Measurements from ENCODE around the gene OR8S1. TPM values are rescaled to one million over a fixed set of nuclear protein-coding genes. Genes with fewer than 3 reads are reported as not detected.

OR8S1 gene
- not detected for total RNA-seq

GRCh38 chr12:48525332-48525731 is at the start of gene OR8S1:
OR8S1 (plus strand) TSS chr12:48525632; CDS start chr12:48525632, 0 bp downstream.
- Histone ChIP-seq H3K4me3 (replicated peaks in 1 of 3) (no peak within 1 kb of the TSS), H3K4me1 (no peaks in the 10 kb centered on the region), H3K36me3 (no peaks in the 10 kb centered on the region), H3K27me3 (no peaks in the 10 kb centered on the region), H3K27ac (no peak within 1 kb of the TSS), H3K9me3 (no peaks in the 10 kb centered on the region)
- DNase-seq, result no peak
- TF ChIP-seq CTCF (IDR thresholded peaks at IDR 0.05) (no peak), POLR2A (IDR thresholded peaks at IDR 0.05) (no peak)
- intact Hi-C loops (cut with DNase I), result no loop called here
- 88 to 96% methylated on average over 5 of the region's 5 CpGs for WGBS, 2 donors

GRCh38 chr12:48482198-48482597 is 43.2 kb upstream of the OR8S1 start, which contains the start of gene C12orf54:
C12orf54 (plus strand) TSS chr12:48482498; CDS start chr12:48483297, 799 bp downstream.
- no peaks in the 10 kb centered on the region for H3K36me3 ChIP-seq
- no peaks in the 10 kb centered on the region for H3K9me3 ChIP-seq
- TF ChIP-seq POLR2A (IDR thresholded peaks at IDR 0.05) (no peak), CTCF (IDR thresholded peaks at IDR 0.05) (no peak)
- 89 to 94% methylated on average over 2 of the region's 2 CpGs for WGBS, 2 donors
- no peak within 1 kb of the TSS for H3K27ac ChIP-seq
- no peaks in the 10 kb centered on the region for H3K27me3 ChIP-seq
- H3K4me3 ChIP-seq (replicated peaks in 1 of 3), result no peak within 1 kb of the TSS
- no peak for DNase-seq
- H3K4me1 ChIP-seq, result no peaks in the 10 kb centered on the region
- intact Hi-C loops (cut with DNase I), result no loop called here

- H3K4me1 ChIP-seq, result no peaks in the 10 kb centered on the region
- no peak overlapping the region for H3K4me3 ChIP-seq (replicated peaks in 1 of 3)
- no peak for DNase-seq
- TF ChIP-seq POLR2A (IDR thresholded peaks at IDR 0.05), result no peak
- no peak for TF ChIP-seq CTCF (IDR thresholded peaks at IDR 0.05)
- intact Hi-C loops (cut with DNase I), result no loop called here
- no peaks in the 10 kb centered on the region for H3K9me3 ChIP-seq
- no peaks in the 10 kb centered on the region for H3K36me3 ChIP-seq
- 80 to 92% methylated on average over 3 of the region's 3 CpGs for WGBS, 2 donors
- H3K27me3 ChIP-seq, result no peaks in the 10 kb centered on the region
- no peak overlapping the region for H3K27ac ChIP-seq
Observed at GRCh38 chr12:48482930-48483329, 42.5 kb upstream of the OR8S1 start.

GRCh38 chr12:48486261-48486660 is 39.2 kb upstream of the OR8S1 start:
- H3K4me1 ChIP-seq, result no peaks in the 10 kb centered on the region
- 74 to 76% methylated on average over 2 of the region's 2 CpGs for WGBS, 2 donors
- DNase-seq, result no peak
- H3K27ac ChIP-seq, result no peak overlapping the region
- H3K27me3 ChIP-seq, result no peaks in the 10 kb centered on the region
- no peak for TF ChIP-seq CTCF (IDR thresholded peaks at IDR 0.05)
- no peak for TF ChIP-seq POLR2A (IDR thresholded peaks at IDR 0.05)
- no peaks in the 10 kb centered on the region for H3K36me3 ChIP-seq
- intact Hi-C loops (cut with DNase I), result no loop called here
- no peaks in the 10 kb centered on the region for H3K9me3 ChIP-seq
- H3K4me3 ChIP-seq (replicated peaks in 1 of 3), result no peak overlapping the region

- Histone ChIP-seq H3K36me3 (no peaks in the 10 kb centered on the region), H3K27ac (no peak overlapping the region), H3K4me3 (replicated peaks in 1 of 3) (no peak overlapping the region), H3K9me3 (no peaks in the 10 kb centered on the region), H3K27me3 (no peaks in the 10 kb centered on the region), H3K4me1 (no peaks in the 10 kb centered on the region)
- TF ChIP-seq POLR2A (IDR thresholded peaks at IDR 0.05) (no peak), CTCF (IDR thresholded peaks at IDR 0.05) (no peak)
- intact Hi-C loops (cut with DNase I), result no loop called here
- no peak for DNase-seq
- 50 to 65% methylated on average over 5 of the region's 5 CpGs for WGBS, 2 donors
Observed at GRCh38 chr12:48486679-48487078, 38.8 kb upstream of the OR8S1 start.
